MV-4-11 (cell line): ENCODE data around the gene HCN1.
"Not testable (repeated sequence)": the region's sequence is repeated elsewhere in the genome, so short reads cannot be mapped to it uniquely, and the experiment has no call there.

Source experiments
- DNase-seq: peaks from one replicate; lab custom pipeline; 2025; lab: John Stamatoyannopoulos, UW

The HCN1 gene

DNA sequence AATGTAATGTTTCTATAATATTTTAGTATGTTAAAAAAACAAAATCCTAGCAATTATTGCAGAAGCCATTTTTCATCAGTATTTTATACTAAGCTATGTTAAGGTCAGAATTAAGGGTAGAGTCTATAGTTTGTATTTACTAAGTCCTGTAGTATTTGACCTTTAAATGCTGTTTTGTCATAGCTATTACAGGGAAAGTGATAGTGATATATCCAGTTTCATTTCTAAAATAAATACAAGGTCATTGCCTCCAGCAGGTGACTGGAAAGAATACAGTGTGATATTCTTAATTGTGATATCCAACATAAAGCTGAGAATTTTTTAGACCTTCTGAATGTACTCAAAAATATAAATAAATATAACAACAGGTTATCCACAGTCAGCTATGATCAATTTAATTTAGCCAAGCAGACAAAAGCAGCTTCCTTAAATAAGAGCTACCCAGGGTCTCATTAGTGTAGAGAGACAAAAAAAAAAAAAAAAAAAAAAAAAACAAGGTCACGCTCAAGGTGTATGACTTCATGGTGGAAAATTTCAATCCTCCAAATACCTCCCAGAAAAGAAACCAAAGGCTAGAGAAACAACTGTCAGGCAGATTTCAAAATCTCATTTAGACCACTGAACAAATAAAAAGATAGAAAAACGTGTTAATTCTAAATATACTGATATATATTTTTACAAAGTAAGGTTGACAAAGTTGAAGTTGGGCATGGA, 278.7 kb downstream of the HCN1 start:
- DNase-seq = no peak

DNA sequence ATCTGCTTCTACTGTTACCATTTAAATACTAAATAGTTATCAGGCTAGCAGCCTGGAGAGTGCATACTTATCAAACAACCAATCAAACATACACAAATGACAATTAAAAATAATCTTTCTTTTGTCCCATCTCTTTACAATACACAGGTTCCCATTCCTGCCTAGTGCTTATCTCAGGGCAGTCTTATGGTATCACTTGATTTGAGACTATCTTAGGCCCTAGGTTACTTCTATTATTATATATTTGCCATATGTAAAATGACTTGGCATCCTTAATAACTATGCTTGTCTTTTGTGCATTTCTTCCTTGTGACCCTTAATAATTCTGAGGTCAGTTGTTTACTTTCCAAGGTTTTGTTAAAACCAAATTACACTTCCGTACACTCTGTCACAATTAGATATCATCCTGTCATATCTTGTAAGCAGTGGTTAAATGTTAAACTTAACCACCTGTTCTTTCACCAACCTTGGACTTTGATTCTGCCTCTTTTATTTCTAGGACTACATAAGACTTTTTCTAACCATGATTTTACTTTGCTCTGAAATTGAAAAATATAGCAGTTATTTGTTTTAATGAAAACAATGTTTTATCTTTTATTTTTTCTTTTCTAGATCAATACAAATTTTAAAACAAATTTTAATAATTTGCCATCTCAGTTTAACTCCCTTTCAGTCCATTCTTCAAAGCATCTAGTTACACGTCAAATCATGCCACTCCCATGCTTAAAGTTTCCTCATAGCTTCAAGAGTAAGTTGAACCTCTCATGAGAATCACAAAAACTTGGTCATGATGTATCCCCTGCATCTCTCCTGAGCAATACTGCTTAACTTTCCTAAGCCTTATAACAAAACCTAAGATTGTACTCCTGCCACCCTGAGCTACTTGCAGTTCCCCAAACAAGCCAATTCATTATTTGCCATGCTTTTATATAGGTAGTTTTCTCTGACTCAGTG, 281.3 kb downstream of the HCN1 start:
- DNase-seq = no peak

GRCh38 chr5:45411971-45412612, 284.1 kb downstream of the HCN1 start:
- DNase-seq = no peak

- no peak for DNase-seq
Observed at GRCh38 chr5:45410304-45410995, 285.7 kb downstream of the HCN1 start.

- DNase-seq = no peak
Observed at GRCh38 chr5:45408067-45408466, 288.1 kb downstream of the HCN1 start.

DNA sequence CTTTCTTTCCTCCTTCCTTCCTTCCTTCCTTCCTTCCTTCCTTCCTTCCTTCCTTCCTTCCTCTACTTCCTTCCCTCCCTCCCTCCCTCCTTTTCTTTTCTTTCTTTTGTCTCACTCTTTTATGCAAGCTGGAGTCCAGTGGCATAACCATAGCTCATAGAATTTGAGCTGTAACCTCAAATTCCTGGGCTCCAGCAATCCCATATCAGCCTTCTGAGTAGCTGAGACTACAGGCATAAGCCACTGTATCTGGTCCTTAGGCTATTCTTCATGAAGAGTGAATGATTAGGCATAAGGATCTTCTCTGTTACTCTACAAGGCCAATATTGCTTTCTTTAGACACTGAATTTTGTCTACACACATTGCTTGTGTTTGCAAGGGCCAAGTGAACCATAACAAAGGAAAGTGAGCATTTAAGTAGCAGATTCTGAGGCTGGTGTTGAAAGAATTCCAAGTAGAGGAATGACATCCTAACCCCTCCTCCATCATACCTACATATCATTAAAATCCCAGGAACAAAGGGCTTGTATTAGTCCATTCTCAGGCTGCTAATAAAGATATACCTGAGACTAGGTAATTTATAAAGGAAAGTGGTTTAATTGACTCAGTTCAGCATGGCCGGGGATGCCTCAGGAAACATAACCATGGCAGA, 293.2 kb downstream of the HCN1 start:
- no peak for DNase-seq

DNA sequence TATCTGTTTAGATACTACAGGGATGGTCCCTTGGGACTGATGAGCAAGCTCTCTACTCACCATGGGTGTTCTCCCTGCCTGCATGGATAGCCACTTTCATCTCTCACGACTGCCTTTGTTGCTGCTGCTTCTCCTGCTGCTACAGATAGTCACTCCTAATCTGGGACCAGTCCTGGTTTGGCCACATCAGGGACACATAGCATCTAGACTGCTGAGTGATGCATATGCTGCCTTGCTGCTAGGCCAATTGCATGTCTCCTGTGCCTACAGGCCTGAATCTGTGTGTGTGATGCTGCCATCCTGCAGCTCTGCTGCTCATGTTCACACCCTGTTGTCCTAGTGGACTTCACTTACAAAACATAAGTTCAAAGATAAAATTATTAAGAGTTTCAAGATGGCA, 297.1 kb downstream of the HCN1 start:
- DNase-seq = no peak

- DNase-seq = peak; percentile 44
Observed at GRCh38 chr5:45385321-45386058, 310.7 kb downstream of the HCN1 start.

DNA sequence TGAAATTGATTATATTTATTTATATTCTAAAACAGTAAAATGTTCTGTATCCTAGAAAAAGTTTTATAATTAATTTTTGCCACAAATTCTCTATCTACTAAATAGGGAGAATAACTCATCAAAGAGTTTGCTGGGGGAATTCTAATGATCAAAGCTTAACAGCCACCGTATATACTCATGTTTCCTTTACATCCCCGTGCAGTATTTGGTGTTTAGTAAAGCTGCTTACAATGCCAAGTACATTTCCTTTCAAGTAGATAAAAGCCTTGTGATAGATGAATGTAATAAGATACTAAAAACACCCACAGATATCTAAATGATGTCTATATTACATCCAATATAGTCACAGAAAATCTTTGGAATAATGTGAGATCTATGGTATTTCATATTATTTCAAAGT, 312.2 kb downstream of the HCN1 start:
- DNase-seq = no peak

GRCh38 chr5:45382583-45382982, 313.6 kb downstream of the HCN1 start:
- no peak for DNase-seq

GRCh38 chr5:45376417-45376816, 319.8 kb downstream of the HCN1 start:
- DNase-seq = no peak

DNA sequence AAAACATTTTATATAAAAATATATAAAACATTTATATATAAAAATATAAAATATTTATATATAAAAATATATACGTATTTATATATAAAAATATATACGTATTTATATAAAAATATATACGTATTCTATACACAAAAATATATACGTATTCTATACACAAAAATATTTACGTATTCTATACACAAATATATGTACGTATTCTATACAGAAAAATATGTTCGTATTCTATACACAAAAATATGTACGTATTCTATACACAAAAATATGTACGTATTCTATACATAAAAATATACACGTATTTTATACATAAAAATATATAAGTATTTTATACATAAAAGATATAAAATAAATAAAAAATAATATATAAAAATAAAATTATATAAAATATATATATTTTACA, 323.6 kb downstream of the HCN1 start:
- DNase-seq = no peak

DNA sequence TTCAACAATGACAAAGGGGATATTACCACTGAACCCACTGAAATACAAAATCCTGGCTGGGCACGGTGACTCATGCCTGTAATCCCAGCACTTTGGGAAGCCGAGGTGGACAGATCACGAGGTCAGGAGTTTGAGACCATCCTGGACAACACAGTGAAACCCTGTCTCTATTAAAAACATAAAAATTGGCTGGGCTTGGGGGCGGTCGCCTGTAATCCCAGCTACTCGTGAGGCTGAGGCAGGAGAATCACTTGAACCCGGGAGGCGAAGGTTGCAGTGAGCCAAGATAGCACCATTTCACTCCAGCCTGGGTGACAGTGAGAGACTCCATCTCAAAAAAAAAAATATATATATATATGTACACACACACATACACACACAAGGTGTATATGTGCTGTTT, 324.8 kb downstream of the HCN1 start:
- not testable (repeated sequence) for DNase-seq

DNA sequence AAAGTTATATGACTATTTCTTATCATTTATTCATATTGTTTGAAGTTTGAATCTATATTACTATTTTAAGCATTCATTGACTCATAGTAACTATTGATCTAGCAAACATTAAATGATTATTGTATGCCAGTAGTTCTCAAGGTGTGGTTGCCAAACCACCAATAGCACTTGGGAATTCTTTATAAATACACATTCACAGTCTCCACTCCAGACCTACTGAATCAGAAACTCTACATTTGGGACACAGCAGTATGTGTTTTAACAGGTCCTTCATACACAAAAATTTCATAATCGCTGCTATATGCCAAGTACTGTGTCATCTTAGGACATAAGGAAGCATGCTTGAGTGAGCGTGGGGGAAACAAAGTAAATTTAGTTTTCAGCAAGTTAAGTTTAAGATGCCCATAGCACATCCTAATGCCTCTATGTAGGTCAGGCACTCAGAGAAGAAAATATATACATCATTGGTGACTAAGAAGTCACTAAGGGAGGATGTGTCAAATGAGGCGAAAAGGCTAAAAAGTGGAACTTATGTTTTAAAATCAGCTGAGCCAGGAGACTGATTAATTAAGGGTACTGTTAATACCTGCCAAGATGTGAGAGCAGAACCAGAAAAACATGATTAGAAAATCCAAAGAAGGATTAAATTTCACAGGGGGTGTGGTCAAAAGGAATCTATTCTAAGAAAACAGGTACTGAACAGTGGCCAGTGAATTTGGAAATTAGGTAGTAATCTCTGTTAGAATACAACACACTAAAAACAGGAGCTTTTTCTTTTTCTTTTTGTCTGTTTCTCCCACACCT, 340.8 kb downstream of the HCN1 start:
- no peak for DNase-seq

DNA sequence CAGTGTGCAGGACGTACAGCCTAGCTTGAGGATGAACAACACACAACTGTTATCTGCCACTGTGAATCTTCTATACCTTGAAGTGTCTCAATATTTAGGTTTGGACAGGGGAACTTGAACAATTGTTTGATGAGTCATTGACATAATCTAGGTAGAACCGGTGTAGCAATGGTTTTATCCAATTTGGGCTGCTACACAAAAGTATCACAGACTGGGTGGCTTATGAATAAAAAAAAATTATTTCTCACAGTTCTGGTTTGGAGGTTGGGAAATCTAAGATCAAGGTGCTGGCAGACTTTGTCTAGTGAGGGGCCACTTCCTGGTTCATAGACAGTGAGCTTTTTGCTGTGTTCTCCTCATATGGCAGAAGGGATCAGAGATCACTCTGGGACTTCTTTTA, 359.7 kb downstream of the HCN1 start:
- DNase-seq = no peak

DNA sequence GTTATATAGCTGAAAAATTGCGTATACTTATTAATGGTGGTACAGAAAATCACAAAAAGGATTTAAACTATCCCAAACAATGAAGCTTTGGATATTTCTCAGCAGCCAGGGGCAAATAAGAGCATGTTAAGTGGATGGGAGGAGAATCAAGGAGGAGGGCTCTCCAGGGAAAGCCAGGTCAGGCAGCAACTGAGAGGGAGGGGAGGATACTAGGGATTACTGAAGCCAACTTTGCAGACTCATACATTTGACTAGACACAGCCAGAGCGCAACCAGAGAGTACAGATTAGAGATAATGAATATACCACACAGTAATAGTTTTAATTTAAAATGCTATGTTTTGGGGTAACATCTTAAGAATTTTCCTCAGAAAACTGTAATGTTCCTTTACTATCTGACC, 360.2 kb downstream of the HCN1 start:
- DNase-seq = no peak

GRCh38 chr5:45335346-45335745, 360.8 kb downstream of the HCN1 start:
- no peak for DNase-seq

DNA sequence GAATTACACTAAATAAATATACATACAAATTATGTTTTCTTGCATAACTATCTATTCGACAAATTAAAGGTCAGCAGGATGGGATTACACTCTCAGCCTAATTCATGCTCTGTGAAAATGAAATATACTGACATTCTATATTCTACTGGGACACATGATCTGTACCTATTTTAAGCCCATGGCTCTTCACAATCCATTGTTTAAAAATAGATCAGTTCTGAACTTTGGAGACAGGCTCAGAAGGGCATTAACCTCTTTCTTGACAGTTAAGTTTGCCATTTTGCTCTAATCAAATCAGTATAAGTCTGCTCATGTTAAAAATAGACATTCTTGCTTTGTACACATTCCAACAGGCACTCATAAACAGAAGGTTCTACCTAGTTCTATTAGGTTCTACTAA, 361.2 kb downstream of the HCN1 start:
- DNase-seq = no peak

DNA sequence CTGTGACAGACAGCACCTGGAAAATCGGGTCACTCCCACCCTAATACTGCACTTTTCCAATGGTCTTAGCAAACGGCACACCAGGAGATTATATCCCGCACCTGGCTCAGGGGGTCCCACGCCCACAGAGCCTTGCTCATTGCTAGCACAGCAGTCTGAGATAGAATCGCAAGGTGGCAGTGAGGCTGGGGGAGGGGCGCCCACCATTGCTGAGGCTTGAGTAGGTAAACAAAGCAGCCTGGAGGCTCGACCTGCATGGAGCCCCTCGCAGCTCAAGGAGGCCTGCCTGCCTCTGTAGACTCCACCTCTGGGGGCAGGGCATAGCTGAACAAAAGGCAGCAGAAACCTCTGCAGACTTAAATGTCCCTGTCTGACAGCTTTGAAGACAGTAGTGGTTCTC, 383.6 kb downstream of the HCN1 start:
- DNase-seq = not testable (repeated sequence)

DNA sequence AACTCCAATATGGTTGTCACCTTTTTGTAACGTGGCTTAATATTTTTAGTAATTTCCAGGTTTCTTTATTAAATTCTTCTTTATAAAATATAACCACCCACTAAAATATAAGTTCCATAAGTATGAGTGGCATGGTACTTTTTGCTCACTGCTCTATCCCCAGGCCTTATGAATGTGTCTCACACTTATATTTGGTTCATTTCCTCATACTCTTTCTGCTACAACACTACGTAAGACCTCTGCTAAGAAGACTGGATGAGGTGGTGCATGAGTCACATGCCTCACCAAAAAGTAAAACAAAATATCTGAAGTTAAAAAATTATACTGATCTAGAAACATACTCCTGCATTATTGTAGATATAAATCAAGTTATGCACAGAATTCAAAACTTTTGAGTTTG, 400.9 kb downstream of the HCN1 start:
- no peak for DNase-seq
